Loucy (cell line): Measurements from ENCODE around the gene KIAA0753.

ENCODE experiments used
- H2AFZ ChIP-seq: fragments of 200-600 bp; sonication (generic); 2 replicates; pipeline ENCODE4 v1.6.0; 2016; ENCODE audit warnings: antibody characterized with exemption, mild to moderate bottlenecking, low read length, moderate library complexity
- H3F3A ChIP-seq: fragments of 200-600 bp; 2 replicates; pipeline ENCODE4 v1.6.0; 2016; ENCODE audit warnings: antibody characterized with exemption, low read depth, mild to moderate bottlenecking
- H3K27me3 ChIP-seq: fragments of 200-600 bp; sonication (generic); 2 replicates; pipeline ENCODE4 v1.6.1; 2014; ENCODE audit warnings: low read length, mild to moderate bottlenecking; ENCODE audit not compliant: insufficient read depth, poor library complexity, severe bottlenecking
- H3K36me3 ChIP-seq: fragments of 200-600 bp; sonication (generic); 2 replicates; pipeline ENCODE4 v1.6.1; 2016; ENCODE audit warnings: low read length; ENCODE audit not compliant: insufficient read depth
- H3K4me1 ChIP-seq: fragments of 200-600 bp; sonication (generic); 2 replicates; pipeline ENCODE4 v1.5.1; 2014; ENCODE audit warnings: low read length, mild to moderate bottlenecking; ENCODE audit not compliant: insufficient read depth, poor library complexity, severe bottlenecking
- H3K4me2 ChIP-seq: fragments of 200-600 bp; sonication (generic); 2 replicates; pipeline ENCODE4 v1.6.0; 2014; ENCODE audit warnings: antibody characterized with exemption, low read length, low read depth, mild to moderate bottlenecking; ENCODE audit not compliant: poor library complexity, severe bottlenecking
- H3K4me3 ChIP-seq: fragments of 200-600 bp; sonication (generic); 2 replicates; pipeline ENCODE4 v1.5.1; 2014; ENCODE audit warnings: low read length, mild to moderate bottlenecking, mixed read lengths; ENCODE audit not compliant: poor library complexity, severe bottlenecking
- H3K79me2 ChIP-seq: fragments of 200-600 bp; sonication (generic); 2 replicates; pipeline ENCODE4 v1.6.1; 2014; ENCODE audit warnings: low read length; ENCODE audit not compliant: insufficient read depth
- H3K9ac ChIP-seq: fragments of 200-600 bp; sonication (generic); 2 replicates; pipeline ENCODE4 v1.6.0; 2014; ENCODE audit warnings: mild to moderate bottlenecking, low read depth, low read length, moderate library complexity; ENCODE audit not compliant: poor library complexity, severe bottlenecking
- H3K9me2 ChIP-seq: fragments of 200-600 bp; sonication (generic); replicated peaks from 2 replicates; pipeline ENCODE4 v1.6.1; 2016; ENCODE audit warnings: low read depth, low read length, mixed read lengths
- H3K9me3 ChIP-seq: fragments of 200-600 bp; sonication (generic); 2 replicates; pipeline ENCODE4 v1.6.1; 2014; ENCODE audit warnings: mild to moderate bottlenecking, antibody characterized with exemption, low read length, low read depth; ENCODE audit not compliant: insufficient read depth
- H4K20me1 ChIP-seq: fragments of 200-600 bp; sonication (generic); 2 replicates; pipeline ENCODE4 v1.6.0; 2014; ENCODE audit warnings: antibody characterized with exemption, low read length, mild to moderate bottlenecking; ENCODE audit not compliant: insufficient read depth, poor library complexity, severe bottlenecking
- CTCF ChIP-seq: fragments of 200-600 bp; sonication (generic); conservative IDR thresholded peaks from 2 replicates; pipeline ENCODE4 v1.5.1; 2014; ENCODE audit warnings: mild to moderate bottlenecking, antibody characterized with exemption, low read length
- EZH2phosphoT487 ChIP-seq: fragments of 200-600 bp; IDR thresholded peaks from 2 replicates; pipeline ENCODE4 v1.6.1; 2018; ENCODE audit warnings: antibody characterized with exemption, mild to moderate bottlenecking, moderate library complexity, borderline replicate concordance

Gene KIAA0753

DNA sequence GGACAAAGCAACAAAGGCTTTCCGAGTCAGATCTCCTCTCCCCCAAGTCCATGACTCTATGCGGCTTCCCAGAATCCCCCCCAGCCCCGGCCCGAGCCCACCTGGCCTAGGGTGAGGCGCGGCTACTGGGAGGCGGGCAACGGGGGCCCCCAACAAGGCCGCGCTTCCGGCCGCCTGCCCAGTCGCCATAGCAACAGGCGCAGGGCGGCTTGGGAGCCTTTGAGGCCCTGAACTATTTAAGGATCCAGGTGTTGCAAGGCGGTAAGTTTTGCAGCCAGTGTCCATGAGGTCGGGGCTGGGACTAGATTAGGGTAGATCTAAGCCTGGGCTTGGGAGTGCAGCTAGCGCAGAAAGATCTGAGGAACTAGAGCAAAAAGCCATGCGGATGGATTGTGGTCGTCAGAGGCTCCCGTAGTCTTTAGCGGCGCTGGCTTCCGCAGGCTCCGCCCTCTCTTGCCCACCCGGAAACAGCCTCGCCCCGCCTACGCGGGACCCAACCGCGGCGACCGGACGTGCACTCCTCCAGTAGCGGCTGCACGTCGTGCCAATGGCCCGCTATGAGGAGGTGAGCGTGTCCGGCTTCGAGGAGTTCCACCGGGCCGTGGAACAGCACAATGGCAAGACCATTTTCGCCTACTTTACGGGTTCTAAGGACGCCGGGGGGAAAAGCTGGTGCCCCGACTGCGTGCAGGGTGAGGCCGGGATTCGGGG, at the start of gene KIAA0753, which contains the start of gene TXNDC17:
TSS of gene KIAA0753 (minus strand) at position 176 of the 711 bp plus-strand sequence. CDS start 5,608 bp downstream, outside the sequence.
TSS of gene TXNDC17 (plus strand) at position 525 of the 711 bp plus-strand sequence. CDS start at position 548, 23 bp downstream.
- H4K20me1 ChIP-seq = peaks cover 22% of the 10 kb centered on the region
- TF ChIP-seq EZH2phosphoT487 = no peak
- no peak for TF ChIP-seq CTCF
- H3K79me2 ChIP-seq = peaks cover 44% of the 10 kb centered on the region

GRCh38 chr17:6688944-6689343, 48.4 kb upstream of the KIAA0753 start:
- Histone ChIP-seq H4K20me1 (no peaks in the 10 kb centered on the region), H3K36me3 (no peaks in the 10 kb centered on the region), H3K9me3 (no peaks in the 10 kb centered on the region), H3K9ac (no peak overlapping the region), H3K9me2 (no peaks in the 10 kb centered on the region), H2AFZ (no peak overlapping the region), H3K27me3 (no peaks in the 10 kb centered on the region), H3F3A (no peaks in the 10 kb centered on the region), H3K4me2 (no peak overlapping the region), H3K4me1 (no peaks in the 10 kb centered on the region), H3K79me2 (no peaks in the 10 kb centered on the region), H3K4me3 (no peak overlapping the region)
- TF ChIP-seq EZH2phosphoT487 (no peak), CTCF (no peak)

More for the DNA sequence above, at the start of gene KIAA0753, which contains the start of gene TXNDC17:
- Histone ChIP-seq H2AFZ (peak within 1 kb of the TSS; percentile 100), H3K9me3 (no peaks in the 10 kb centered on the region), H3K36me3 (peaks cover 16% of the 10 kb centered on the region; the same call in 1 of the 2 replicates), H3K4me3 (peak within 1 kb of the TSS; percentile 88), H3F3A (no peaks in the 10 kb centered on the region), H3K9me2 (no peaks in the 10 kb centered on the region), H3K4me1 (peaks cover 23% of the 10 kb centered on the region), H3K9ac (peak within 1 kb of the TSS; percentile 76), H3K27me3 (no peaks in the 10 kb centered on the region), H3K4me2 (peak within 1 kb of the TSS; percentile 87)

GRCh38 chr17:6686026-6686425, 45.5 kb upstream of the KIAA0753 start:
- Histone ChIP-seq H2AFZ (no peak overlapping the region), H3K9me2 (no peaks in the 10 kb centered on the region), H3K4me3 (no peak overlapping the region), H3K27me3 (no peaks in the 10 kb centered on the region), H3K36me3 (no peaks in the 10 kb centered on the region), H3K9ac (no peak overlapping the region), H4K20me1 (no peaks in the 10 kb centered on the region), H3K79me2 (no peaks in the 10 kb centered on the region), H3K4me2 (no peak overlapping the region), H3K9me3 (no peaks in the 10 kb centered on the region), H3F3A (no peaks in the 10 kb centered on the region), H3K4me1 (no peaks in the 10 kb centered on the region)
- TF ChIP-seq EZH2phosphoT487 (no peak), CTCF (no peak)
